K562 (cell line): Measurements from ENCODE around the gene OLFML2A. TPM values are rescaled to one million over a fixed set of nuclear protein-coding genes. Genes with fewer than 3 reads are reported as not detected.

ENCODE experiments used
- ATAC-seq: fragments of 200-7000 bp; cut with Tn5 transposase; 3 replicates; pipeline ENCODE4 v1.9.1; 2020; ENCODE audit warnings: moderate library complexity
- BruUV-seq: library from RNA; stranded (reverse); fragments of 400-500 nt; replicated peaks from 2 replicates; lab custom pipeline; 2021; lab: Mats Ljungman, UMichigan
- CTCF ChIA-PET: fragments of 300-600 bp; formaldehyde crosslinking; extraction: SDS; loops from one replicate; lab custom pipeline; 2021; ENCODE audit warnings: low intra/inter-chr PET ratio; lab: Yijun Ruan, JAX
- POLR2A ChIA-PET: fragments of 300-600, 350-650 bp; sonication (Branson Sonifier 250); formaldehyde crosslinking; extraction: SDS; loops from one replicate; lab custom pipeline; 2021; ENCODE audit warnings: antibody characterized with exemption, inconsistent platforms; lab: Yijun Ruan, JAX
- DNase-seq, 4 experiments: peaks; one replicate each; pipeline versions ENCODE4 v3.0.0 to v3.0.0-alpha.2; 2011 to 2018; ENCODE audit warnings: low spot score in 3 of 4, mixed read lengths in 3 of 4; ENCODE audit errors: extremely low read depth in 1 of 4
- FAIRE-seq: peaks from 2 replicates; lab custom pipeline; 2011; peaks lifted over from hg19 to GRCh38; lab: Jason Lieb, UNC
- H2AFZ ChIP-seq: 2 replicates; pipeline ENCODE4 v1.6.0; 2011; ENCODE audit warnings: low read depth, low read length, control low read depth, inconsistent platforms
- H3K27ac ChIP-seq: fragments of 200-600 bp; 3 replicates; pipeline ENCODE4 v1.8.0; 2011; ENCODE audit warnings: low read depth, mild to moderate bottlenecking, control low read depth, inconsistent platforms, low read length, moderate library complexity, mixed read lengths; ENCODE audit errors: extremely low read depth
- H3K27me3 ChIP-seq, 2 experiments: fragments of 300-600 bp in 1 of 2; 2 replicates in 1 of 2; 3 replicates in 1 of 2; pipeline versions ENCODE4 v1.6.0 to v1.8.0; 2011; ENCODE audit warnings: inconsistent platforms in 2 of 2, low read length in 2 of 2, mild to moderate bottlenecking in 1 of 2, mixed read lengths in 1 of 2, moderate library complexity in 1 of 2; ENCODE audit not compliant: control insufficient read depth in 2 of 2, insufficient read depth in 2 of 2
- H3K36me3 ChIP-seq: fragments of 300-600 bp; 3 replicates; pipeline ENCODE4 v1.8.0; 2011; ENCODE audit warnings: mild to moderate bottlenecking, low read length, inconsistent platforms; ENCODE audit not compliant: control insufficient read depth, insufficient read depth
- H3K4me1 ChIP-seq, 2 experiments: fragments of 200-600 bp in 1 of 2; replicated peaks in 1 of 2; 2 replicates in 1 of 2; 3 replicates in 1 of 2; pipeline versions ENCODE4 v1.5.1 to v1.8.0; 2011; ENCODE audit warnings: inconsistent platforms in 2 of 2, low read length in 2 of 2, mild to moderate bottlenecking in 1 of 2, mixed read lengths in 1 of 2, moderate library complexity in 1 of 2; ENCODE audit not compliant: control insufficient read depth in 2 of 2, insufficient read depth in 2 of 2
- H3K4me2 ChIP-seq: 2 replicates; pipeline ENCODE4 v1.6.1; 2011; ENCODE audit warnings: low read length, control low read depth, inconsistent platforms, mixed read lengths; ENCODE audit not compliant: insufficient read depth
- H3K4me3 ChIP-seq: fragments of 200-600 bp; sonication (generic), shearing (Covaris generic); 2 replicates; pipeline ENCODE4 v1.5.1; 2016; ENCODE audit warnings: control low read depth, inconsistent platforms
- H3K79me2 ChIP-seq: fragments of 200-600 bp; 3 replicates; pipeline ENCODE4 v1.8.0; 2011; ENCODE audit warnings: low read length, inconsistent platforms; ENCODE audit not compliant: control insufficient read depth, insufficient read depth
- H3K9ac ChIP-seq, 2 experiments: 2 replicates each; pipeline versions ENCODE4 v1.6.0 to v1.6.1; 2011; ENCODE audit warnings: low read depth in 2 of 2, low read length in 2 of 2, control low read depth in 1 of 2, inconsistent platforms in 1 of 2, mild to moderate bottlenecking in 1 of 2, mixed read lengths in 1 of 2; ENCODE audit not compliant: insufficient read depth in 1 of 2
- H3K9me1 ChIP-seq: one replicate; pipeline ENCODE4 v1.6.0; 2011; ENCODE audit warnings: inconsistent platforms, mild to moderate bottlenecking, low read length, moderate library complexity; ENCODE audit not compliant: control insufficient read depth, insufficient read depth
- H3K9me3 ChIP-seq: replicated peaks from 2 replicates; pipeline ENCODE4 v1.5.1; 2011; ENCODE audit warnings: low read depth, low read length, inconsistent platforms; ENCODE audit not compliant: control insufficient read depth, insufficient read depth
- H4K20me1 ChIP-seq: replicated peaks from 2 replicates; pipeline ENCODE4 v1.6.1; 2011; ENCODE audit warnings: low read length, inconsistent platforms, mixed read lengths; ENCODE audit not compliant: control insufficient read depth, insufficient read depth
- C11orf30 ChIP-seq: fragments of 450-650 bp; IDR thresholded peaks from 2 replicates; pipeline ENCODE4 v1.6.1; 2016; ENCODE audit warnings: low read depth, mild to moderate bottlenecking
- PPARD ChIP-seq: fragments of 250-450 bp; sonication (Bioruptor Pico); IDR thresholded peaks from 2 replicates; pipeline ENCODE4 v1.8.0; 2022; ENCODE audit warnings: inconsistent platforms, mild to moderate bottlenecking, moderate library complexity
- SETDB1 ChIP-seq: IDR thresholded peaks from one replicate; pipeline ENCODE4 v1.6.1; 2012; ENCODE audit warnings: low read length, control low read depth, inconsistent platforms
- TGIF2 ChIP-seq: sonication (generic); formaldehyde crosslinking; IDR thresholded peaks from 2 replicates; pipeline ENCODE4 v1.8.1; 2022; ENCODE audit warnings: mild to moderate bottlenecking, missing genetic modification reagents, moderate library complexity
- ZNF316 ChIP-seq: fragments of 450-650 bp; IDR thresholded peaks from 2 replicates; pipeline ENCODE4 v1.6.1; 2016
- WGBS: fragments of 100-300 bp; shearing (Covaris generic); methylation state at CpG from one replicate; pipeline ENCODE4 v1.1.6; 2016; ENCODE audit warnings: low coverage, mixed read lengths; ENCODE audit not compliant: insufficient coverage; ENCODE audit errors: missing lambda C conversion rate; 5-methylcytosine and 5-hydroxymethylcytosine counted together
- in situ Hi-C: fragments of 300-500 bp; cut with MboI; formaldehyde crosslinking; loops from 4 replicates; pipeline ENCODE4 v1.15.0; 2018; ENCODE audit warnings: inconsistent platforms, mixed read lengths
- intact Hi-C: fragments of 100-400 bp; cut with micrococcal nuclease; formaldehyde crosslinking; loops from 2 replicates; pipeline ENCODE4 v1.14.2; 2022
- polyA plus RNA-seq, 8 experiments: library from polyadenylated mRNA; depleted of rRNA in 4 of 8; stranded (reverse) in 5 of 8; unstranded in 3 of 8; fragments of >200 nt; fragmentation: Nextera tagmentation in 2 of 8; fragmentation: Illumina TruSeq in 1 of 8; extraction: Ambion mirVana in 2 of 8; extraction: Trizol in 1 of 8; gene quantifications; 2 replicates each; pipeline versions ENCODE4 v1.2.1 to v1.2.3, GENCODE V29; 2011 to 2014; ENCODE audit warnings: inconsistent platforms in 1 of 8, missing spikeins in 1 of 8
- total RNA-seq, 7 experiments: library from RNA; depleted of rRNA in 6 of 7; stranded (reverse); fragments of >200 nt in 6 of 7; fragmentation: Illumina TruSeq in 2 of 7; extraction: Trizol in 2 of 7; gene quantifications; 2 replicates each; pipeline versions ENCODE4 v1.2.1 to v1.2.3, GENCODE V29; 2011 to 2021; ENCODE audit warnings: low replicate concordance in 1 of 7

Gene OLFML2A
- total and polyA plus RNA-seq, 9 of the 15 experiments (the other 6 are each of a cell fraction or from before 2014, with no cell fraction given) = 0.16 TPM; not detected in 8

- Histone ChIP-seq H3K27ac (no peak overlapping the region), H3K9me3 (no peaks in the 10 kb centered on the region), H3K9me1 (no peaks in the 10 kb centered on the region), H3K4me2 (no peak overlapping the region), H3K9ac (no peak overlapping the region), H2AFZ (no peak overlapping the region), H3K4me3 (no peak overlapping the region), H3K4me1 (peaks cover 3 to 26% of the 10 kb centered on the region in 2 experiments; a peak in 2 of 5 replicates), H3K79me2 (peaks cover 23% of the 10 kb centered on the region), H3K36me3 (no peaks in the 10 kb centered on the region), H3K27me3 (0 out of 5 replicates have a peak, but pooled peaks cover 0 to 4% of the 10 kb centered on the region in 2 experiments), H4K20me1 (peaks cover 6% of the 10 kb centered on the region; the same call in 1 of the 2 replicates)
- in situ Hi-C loops = loop anchor here (5.0 kb wide), 2 partner anchors 79 to 599 kb away; partner anchors contain the start of gene WDR38
- ATAC-seq (no peak), FAIRE-seq (no peak), DNase-seq (no peak)
- no TSS peak for BruUV-seq
- intact Hi-C loops = loop anchor here (1.0 to 2.0 kb wide), 4 partner anchors 80 to 601 kb away; partner anchors contain the start of genes SCAI and WDR38
- CTCF ChIA-PET = interaction anchor here (1.0 to 6.7 kb wide), 6 partner anchors 73 to 604 kb away, joined by 3 to 209 read pairs (median 10); partner anchors contain the start of gene WDR38
- WGBS = 56% methylated on average over 1 of the region's 1 CpG
- POLR2A ChIA-PET = interaction anchor here (0.5 to 7.7 kb wide), 5 partner anchors 11 to 606 kb away, joined by 3 to 64 read pairs (median 3); partner anchors contain the start of gene WDR38
- TF ChIP-seq PPARD (no peak), ZNF316 (peak; percentile 78), TGIF2 (CRISPR knock-in tag) (no peak), SETDB1 (no peak), C11orf30 (peak; percentile 29; the same call in 1 of the 2 replicates)
Measured at GRCh38 chr9:124773473-124774128, 3.3 kb upstream of the OLFML2A start.
